Caco-2 (cell line): ENCODE data around the gene ARRDC2. TPM values are rescaled to one million over a fixed set of nuclear protein-coding genes. Genes with fewer than 3 reads are reported as not detected.

ENCODE experiments used
- BruUV-seq: library from RNA; stranded (reverse); fragments of 400-500 nt; replicated peaks from 2 replicates; lab custom pipeline; 2021; lab: Mats Ljungman, UMichigan
- CTCF ChIA-PET: fragments of 300-600 bp; sonication (Branson Sonifier 250); formaldehyde crosslinking; loops from one replicate; lab custom pipeline; 2022; ENCODE audit warnings: antibody characterized with exemption; lab: Charles Lee
- POLR2A ChIA-PET: fragments of 300-600 bp; sonication (Branson Sonifier 250); formaldehyde crosslinking; loops from one replicate; lab custom pipeline; 2022; ENCODE audit warnings: antibody characterized with exemption; lab: Charles Lee
- DNase-seq, 2 experiments: peaks; one replicate each; pipeline versions ENCODE4 v3.0.0 to v3.0.0-alpha.2; 2020 to 2022
- H3K27me3 ChIP-seq: replicated peaks from 2 replicates; pipeline ENCODE4 v1.6.0; 2011; ENCODE audit warnings: low read length; ENCODE audit not compliant: control insufficient read depth, insufficient read depth
- H3K36me3 ChIP-seq: 2 replicates; pipeline ENCODE4 v1.5.1; 2011; ENCODE audit warnings: low read length; ENCODE audit not compliant: control insufficient read depth, insufficient read depth
- H3K4me1 ChIP-seq: fragments of 250-450 bp; sonication (Bioruptor Pico); 2 replicates; pipeline ENCODE4 v1.5.1; 2020; ENCODE audit warnings: mild to moderate bottlenecking
- H3K4me3 ChIP-seq: 2 replicates; pipeline ENCODE4 v1.5.1; 2011; ENCODE audit warnings: low read depth, mild to moderate bottlenecking, control low read depth, low read length
- H3K9me3 ChIP-seq: fragments of 250-450 bp; sonication (Bioruptor Pico); 2 replicates; pipeline ENCODE4 v1.5.1; 2020; ENCODE audit warnings: mild to moderate bottlenecking, moderate library complexity
- H3K27ac Mint-ChIP-seq: one replicate; pipeline ENCODE4 v1.8.0; 2022; ENCODE audit warnings: mixed read lengths; ENCODE audit not compliant: unreplicated experiment
- H3K27me3 Mint-ChIP-seq: one replicate; pipeline ENCODE4 v1.8.0; 2022; ENCODE audit warnings: mixed read lengths; ENCODE audit not compliant: insufficient read depth, unreplicated experiment
- H3K36me3 Mint-ChIP-seq: one replicate; pipeline ENCODE4 v1.8.0; 2022; ENCODE audit warnings: mild to moderate bottlenecking, mixed read lengths; ENCODE audit not compliant: insufficient read depth, unreplicated experiment
- H3K4me1 Mint-ChIP-seq: one replicate; pipeline ENCODE4 v1.8.0; 2022; ENCODE audit warnings: low read depth, mixed read lengths; ENCODE audit not compliant: unreplicated experiment
- H3K4me3 Mint-ChIP-seq: one replicate; pipeline ENCODE4 v1.8.0; 2022; ENCODE audit warnings: mild to moderate bottlenecking, moderate library complexity, mixed read lengths; ENCODE audit not compliant: unreplicated experiment
- H3K9me3 Mint-ChIP-seq: one replicate; pipeline ENCODE4 v1.8.0; 2022; ENCODE audit warnings: mixed read lengths; ENCODE audit not compliant: unreplicated experiment
- intact Hi-C: fragments of 100-400 bp; cut with micrococcal nuclease; formaldehyde crosslinking; loops from one replicate; pipeline ENCODE4 v1.10.0; 2022; ENCODE audit not compliant: unreplicated experiment
- total RNA-seq: library from RNA; stranded (reverse); gene quantifications from 2 replicates; pipeline ENCODE4 v1.2.3, GENCODE V29; 2022
- TF ChIP-seq, protein P1 (sequence below), 2 experiments: fragments of 200-600 bp in 1 of 2; IDR thresholded peaks; 1 replicate in 1 of 2; 2 replicates in 1 of 2; pipeline versions ENCODE4 v1.5.1 to v1.8.0; 2011 to 2022; ENCODE audit warnings: antibody characterized with exemption in 1 of 2, control low read depth in 1 of 2, inconsistent platforms in 1 of 2, low read depth in 1 of 2, low read length in 1 of 2, mild to moderate bottlenecking in 1 of 2, moderate library complexity in 1 of 2; ENCODE audit not compliant: insufficient read depth in 1 of 2, severe bottlenecking in 1 of 2, unreplicated experiment in 1 of 2

ARRDC2 gene
- total RNA-seq, 1 experiment from 2014 or later = 6.0 TPM

- Histone ChIP-seq H3K27me3 (no peaks in the 10 kb centered on the region), H3K4me3 (no peak overlapping the region), H3K36me3 (no peaks in the 10 kb centered on the region), H3K9me3 (no peaks in the 10 kb centered on the region), H3K4me1 (no peaks in the 10 kb centered on the region)
- H3K27me3 Mint-ChIP-seq = no peaks in the 10 kb centered on the region
- H3K27ac Mint-ChIP-seq = no peak overlapping the region
- ChIA-PET CTCF (interaction anchor here (0.5 kb wide), 1 partner anchor 29 kb away, joined by 10 read pairs; no protein-coding TSS in a partner anchor), POLR2A (no interaction called here)
- peak overlapping the region; percentile 60 for H3K4me3 Mint-ChIP-seq
- intact Hi-C loops = loop anchor here (1.0 to 2.0 kb wide), 3 partner anchors 29 to 120 kb away; no protein-coding TSS in a partner anchor
- H3K4me1 Mint-ChIP-seq = no peaks in the 10 kb centered on the region
- no peaks in the 10 kb centered on the region for H3K36me3 Mint-ChIP-seq
- no TSS peak for BruUV-seq
- H3K9me3 Mint-ChIP-seq = no peaks in the 10 kb centered on the region
- TF ChIP-seq, protein P1, sequence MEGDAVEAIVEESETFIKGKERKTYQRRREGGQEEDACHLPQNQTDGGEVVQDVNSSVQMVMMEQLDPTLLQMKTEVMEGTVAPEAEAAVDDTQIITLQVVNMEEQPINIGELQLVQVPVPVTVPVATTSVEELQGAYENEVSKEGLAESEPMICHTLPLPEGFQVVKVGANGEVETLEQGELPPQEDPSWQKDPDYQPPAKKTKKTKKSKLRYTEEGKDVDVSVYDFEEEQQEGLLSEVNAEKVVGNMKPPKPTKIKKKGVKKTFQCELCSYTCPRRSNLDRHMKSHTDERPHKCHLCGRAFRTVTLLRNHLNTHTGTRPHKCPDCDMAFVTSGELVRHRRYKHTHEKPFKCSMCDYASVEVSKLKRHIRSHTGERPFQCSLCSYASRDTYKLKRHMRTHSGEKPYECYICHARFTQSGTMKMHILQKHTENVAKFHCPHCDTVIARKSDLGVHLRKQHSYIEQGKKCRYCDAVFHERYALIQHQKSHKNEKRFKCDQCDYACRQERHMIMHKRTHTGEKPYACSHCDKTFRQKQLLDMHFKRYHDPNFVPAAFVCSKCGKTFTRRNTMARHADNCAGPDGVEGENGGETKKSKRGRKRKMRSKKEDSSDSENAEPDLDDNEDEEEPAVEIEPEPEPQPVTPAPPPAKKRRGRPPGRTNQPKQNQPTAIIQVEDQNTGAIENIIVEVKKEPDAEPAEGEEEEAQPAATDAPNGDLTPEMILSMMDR (IDR thresholded peaks at IDR 0.05; ENCODE audit: insufficient read depth in 1 of 2, low read depth in 1 of 2, low read length in 1 of 2, severe bottlenecking in 1 of 2, unreplicated experiment in 1 of 2) = peak; percentile 87 to 92
- DNase-seq = peak; percentile 69 to 83
Observed at GRCh38 chr19:18058208-18059009, 50.4 kb downstream of the ARRDC2 start.

DNA sequence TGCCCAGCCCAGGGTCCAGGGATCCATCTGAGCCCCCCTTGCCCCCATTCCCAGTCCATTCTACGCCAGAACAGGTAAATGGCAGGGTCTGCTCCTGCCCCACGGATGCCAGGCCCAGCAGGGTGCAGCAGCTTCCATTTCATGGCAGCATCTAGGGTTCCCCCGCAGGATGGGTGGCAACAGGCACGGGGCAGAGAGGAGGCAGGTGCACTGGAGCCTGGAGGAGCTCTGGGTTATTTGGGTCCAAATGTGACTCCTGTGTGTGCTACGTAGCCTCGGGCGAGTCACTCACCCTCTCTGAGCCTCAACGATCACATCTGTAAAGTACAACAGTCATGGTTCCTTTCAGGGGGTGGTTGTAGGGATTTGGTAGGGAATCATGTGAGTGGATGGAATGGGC is 51.3 kb downstream of the ARRDC2 start:
- BruUV-seq = no TSS peak
- TF ChIP-seq, protein P1 (IDR thresholded peaks at IDR 0.05; ENCODE audit: insufficient read depth in 1 of 2, low read depth in 1 of 2, low read length in 1 of 2, severe bottlenecking in 1 of 2, unreplicated experiment in 1 of 2) = no peak
- H3K36me3 Mint-ChIP-seq = no peaks in the 10 kb centered on the region
- no peak overlapping the region for H3K4me3 Mint-ChIP-seq
- ChIA-PET POLR2A (no interaction called here), CTCF (no interaction called here)
- H3K9me3 ChIP-seq = no peaks in the 10 kb centered on the region
- H3K4me1 ChIP-seq = no peaks in the 10 kb centered on the region
- no peaks in the 10 kb centered on the region for H3K4me1 Mint-ChIP-seq
- H3K27me3 Mint-ChIP-seq = no peaks in the 10 kb centered on the region
- H3K27ac Mint-ChIP-seq = no peak overlapping the region
- H3K36me3 ChIP-seq = no peaks in the 10 kb centered on the region
- H3K4me3 ChIP-seq = no peak overlapping the region
- H3K9me3 Mint-ChIP-seq = no peaks in the 10 kb centered on the region
- no peaks in the 10 kb centered on the region for H3K27me3 ChIP-seq
- no peak for DNase-seq
- intact Hi-C loops = loop anchor here (2.0 kb wide), 1 partner anchor 120 kb away; no protein-coding TSS in a partner anchor

GRCh38 chr19:18059902-18060301 is 51.9 kb downstream of the ARRDC2 start:
- intact Hi-C loops = loop anchor here (2.0 kb wide), 1 partner anchor 121 kb away; no protein-coding TSS in a partner anchor
- TF ChIP-seq, protein P1 (IDR thresholded peaks at IDR 0.05; ENCODE audit: insufficient read depth in 1 of 2, low read depth in 1 of 2, low read length in 1 of 2, severe bottlenecking in 1 of 2, unreplicated experiment in 1 of 2) = no peak
- Histone ChIP-seq H3K4me3 (no peak overlapping the region), H3K27me3 (no peaks in the 10 kb centered on the region), H3K36me3 (no peaks in the 10 kb centered on the region), H3K4me1 (no peaks in the 10 kb centered on the region), H3K9me3 (no peaks in the 10 kb centered on the region)
- DNase-seq = no peak
- Mint-ChIP-seq H3K36me3 (no peaks in the 10 kb centered on the region), H3K27me3 (no peaks in the 10 kb centered on the region), H3K4me1 (no peaks in the 10 kb centered on the region), H3K4me3 (no peak overlapping the region), H3K27ac (no peak overlapping the region), H3K9me3 (no peaks in the 10 kb centered on the region)
- ChIA-PET CTCF (no interaction called here), POLR2A (no interaction called here)
- BruUV-seq = no TSS peak
